GM12873 (cell line): ENCODE measurements around the gene URM1.

Experiments
- TF ChIP-seq, protein P1 (sequence below): IDR thresholded peaks from 2 replicates; pipeline ENCODE4 v1.5.1; 2012; ENCODE audit warnings: low read depth, mild to moderate bottlenecking, moderate library complexity, low read length, control low read depth; ENCODE audit not compliant: insufficient read depth; ENCODE audit errors: missing control alignments

Gene URM1

DNA sequence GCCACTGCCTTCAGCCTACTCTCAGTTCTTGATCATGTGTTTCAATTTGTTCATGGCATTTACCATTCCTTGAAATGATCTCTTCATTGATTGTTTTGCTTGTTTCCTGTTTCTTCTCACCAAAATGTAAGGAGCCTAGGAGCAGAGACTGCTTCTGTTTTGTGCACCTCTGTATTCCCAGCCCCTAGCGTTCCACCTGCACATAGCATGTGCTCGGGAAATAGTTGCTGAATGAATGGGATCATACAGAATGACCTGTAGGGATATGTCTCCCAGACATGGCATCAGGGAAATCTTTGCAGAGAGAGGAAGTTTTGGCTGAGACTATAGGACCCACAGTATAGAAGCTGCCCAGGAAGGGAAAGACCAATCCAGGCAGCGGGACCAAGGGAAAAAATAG lies 43.3 kb downstream of the URM1 start:
- TF ChIP-seq, protein P1, sequence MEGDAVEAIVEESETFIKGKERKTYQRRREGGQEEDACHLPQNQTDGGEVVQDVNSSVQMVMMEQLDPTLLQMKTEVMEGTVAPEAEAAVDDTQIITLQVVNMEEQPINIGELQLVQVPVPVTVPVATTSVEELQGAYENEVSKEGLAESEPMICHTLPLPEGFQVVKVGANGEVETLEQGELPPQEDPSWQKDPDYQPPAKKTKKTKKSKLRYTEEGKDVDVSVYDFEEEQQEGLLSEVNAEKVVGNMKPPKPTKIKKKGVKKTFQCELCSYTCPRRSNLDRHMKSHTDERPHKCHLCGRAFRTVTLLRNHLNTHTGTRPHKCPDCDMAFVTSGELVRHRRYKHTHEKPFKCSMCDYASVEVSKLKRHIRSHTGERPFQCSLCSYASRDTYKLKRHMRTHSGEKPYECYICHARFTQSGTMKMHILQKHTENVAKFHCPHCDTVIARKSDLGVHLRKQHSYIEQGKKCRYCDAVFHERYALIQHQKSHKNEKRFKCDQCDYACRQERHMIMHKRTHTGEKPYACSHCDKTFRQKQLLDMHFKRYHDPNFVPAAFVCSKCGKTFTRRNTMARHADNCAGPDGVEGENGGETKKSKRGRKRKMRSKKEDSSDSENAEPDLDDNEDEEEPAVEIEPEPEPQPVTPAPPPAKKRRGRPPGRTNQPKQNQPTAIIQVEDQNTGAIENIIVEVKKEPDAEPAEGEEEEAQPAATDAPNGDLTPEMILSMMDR, result peak; percentile 21

DNA sequence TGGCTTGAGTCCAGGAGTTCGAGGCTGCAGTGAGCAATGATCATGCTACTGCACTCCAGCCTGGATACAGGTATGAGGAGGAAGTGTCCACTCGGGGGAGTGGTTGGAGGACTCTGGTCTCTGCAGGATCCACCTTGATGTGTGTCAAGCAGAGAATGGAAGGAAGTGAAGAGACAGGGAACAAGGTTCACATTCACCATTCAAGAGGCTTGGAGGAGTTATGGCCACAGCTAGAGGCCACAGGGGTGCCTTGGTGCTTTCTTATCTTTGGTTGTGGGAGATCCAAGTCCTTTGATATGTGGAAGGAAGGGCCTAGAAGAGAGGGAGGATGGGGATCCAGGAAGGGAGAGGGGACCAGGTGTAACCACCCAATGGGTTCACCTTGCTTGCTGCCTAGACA lies 44.1 kb downstream of the URM1 start:
- TF ChIP-seq, protein P1, result no peak

DNA sequence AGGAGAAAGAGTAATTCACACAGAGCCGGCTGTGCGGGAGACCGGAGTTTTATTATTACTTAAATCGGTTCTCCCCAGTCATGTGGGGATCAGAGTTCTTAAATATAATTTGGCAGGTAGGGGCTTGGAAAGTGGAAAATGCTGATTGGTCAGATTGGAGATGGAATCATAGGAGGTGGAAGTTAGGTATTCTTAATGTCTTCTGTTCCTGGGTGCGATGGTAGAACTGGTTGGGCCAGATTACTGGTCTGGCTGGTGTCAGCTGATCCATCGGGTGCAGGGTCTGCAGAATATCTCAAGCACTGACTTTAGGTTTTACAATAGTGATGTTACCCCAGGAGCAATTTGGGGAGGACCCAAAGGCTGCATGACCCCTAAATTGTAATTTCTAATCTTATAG lies 44.8 kb downstream of the URM1 start:
- TF ChIP-seq, protein P1, result no peak

DNA sequence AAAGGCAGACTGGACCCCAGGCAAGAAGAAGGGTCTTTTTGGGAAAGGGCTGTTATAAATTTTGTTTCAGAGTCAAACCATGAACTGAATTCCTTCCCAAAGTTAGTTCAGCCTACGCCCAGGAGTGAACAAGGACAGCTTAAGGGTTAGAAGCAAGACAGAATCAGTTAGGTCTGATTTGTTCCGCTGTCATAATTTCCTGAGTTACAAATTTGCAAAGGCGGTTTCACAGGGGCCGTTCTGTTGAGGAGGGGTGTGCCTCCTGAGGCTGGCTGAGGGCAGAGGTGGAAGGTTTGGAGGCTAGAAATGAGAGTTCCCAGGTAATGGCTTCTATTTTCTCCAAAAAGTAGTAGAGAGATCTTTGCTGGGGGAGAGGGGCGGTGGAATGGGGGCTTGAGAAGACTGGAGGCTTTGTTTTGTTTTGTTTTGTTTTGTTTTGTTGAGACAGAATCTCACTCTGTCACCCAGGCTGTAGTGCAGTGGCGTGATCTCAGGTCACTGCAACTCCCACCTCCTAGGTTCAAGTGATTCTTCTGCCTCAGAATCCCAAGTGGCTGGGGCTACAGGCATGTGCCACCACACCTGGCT lies 45.4 kb downstream of the URM1 start:
- TF ChIP-seq, protein P1, result no peak

DNA sequence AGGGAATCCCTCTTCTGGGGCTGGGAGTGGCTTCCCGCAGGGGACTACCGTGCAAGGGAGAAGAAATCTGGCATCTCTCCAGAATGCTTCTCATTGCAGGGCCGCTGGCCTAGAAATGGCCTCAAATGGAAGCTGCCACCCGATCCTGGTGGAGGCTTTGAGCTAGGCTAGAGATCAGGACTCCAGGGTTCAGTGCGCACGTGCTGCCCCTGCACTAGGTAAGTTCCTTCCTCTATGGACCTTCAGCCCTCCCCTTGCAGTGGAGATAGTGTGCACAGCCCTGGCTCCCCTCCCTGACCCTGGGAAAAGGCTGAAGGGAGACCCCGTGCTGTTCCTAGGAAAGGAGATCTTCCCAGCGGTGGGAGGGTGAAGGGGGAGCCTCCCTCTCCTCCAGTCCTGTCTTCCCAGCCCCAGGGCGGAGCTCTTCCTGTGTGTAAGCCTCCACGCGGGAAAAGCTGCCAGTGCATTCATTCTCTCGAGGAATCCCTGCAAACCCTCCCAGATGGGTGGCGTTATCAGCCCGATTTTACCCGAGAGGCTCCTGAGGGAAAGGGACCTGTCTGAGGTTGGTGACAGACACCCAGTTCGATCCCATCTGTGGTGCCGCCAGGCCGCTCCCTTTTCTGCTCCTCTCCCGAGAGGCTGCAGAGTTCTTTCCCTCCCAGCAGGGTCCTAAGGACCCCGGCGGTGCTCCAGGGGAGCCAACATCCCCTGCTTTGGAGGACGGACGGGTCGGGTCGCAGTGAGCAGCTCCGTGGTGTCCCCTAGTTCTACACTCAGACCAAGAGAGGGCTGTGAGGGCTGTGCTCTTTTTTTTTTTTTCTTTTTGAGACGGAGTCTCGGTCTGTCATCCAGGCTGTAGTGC lies 48.1 kb downstream of the URM1 start:
- TF ChIP-seq, protein P1, result no peak

DNA sequence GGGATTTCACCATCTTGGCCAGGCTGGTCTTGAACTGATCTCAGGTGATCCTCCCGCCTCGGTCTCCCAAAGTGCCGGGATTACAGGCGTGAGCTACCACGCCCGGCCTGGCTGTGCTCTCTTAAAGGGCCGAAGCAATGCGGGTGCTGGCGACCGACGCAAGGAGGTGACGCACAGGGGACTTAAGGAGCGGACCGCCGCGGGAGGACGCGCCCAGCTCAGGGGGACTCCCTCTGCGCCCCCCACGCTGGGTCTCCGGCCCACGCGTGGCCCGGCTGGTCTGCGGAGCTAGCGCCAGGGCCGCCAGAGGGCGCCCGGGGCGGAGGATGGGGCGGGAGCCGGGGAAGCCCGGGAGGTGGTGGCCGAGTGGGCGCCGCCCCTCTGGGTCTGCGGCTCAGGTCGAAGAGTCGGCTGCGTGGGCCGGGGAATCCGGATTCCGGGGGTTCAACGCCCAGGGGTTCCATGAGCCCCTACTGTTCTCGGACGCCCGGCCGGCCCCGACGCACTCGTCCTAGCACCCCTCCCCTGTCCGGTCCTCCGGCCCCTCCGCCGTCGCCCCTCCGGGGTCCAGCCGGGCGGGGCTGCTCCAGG lies 49.0 kb downstream of the URM1 start:
- TF ChIP-seq, protein P1, result peak; percentile 80
